Immature natural killer cell (primary cell): ENCODE results near the gene MMD. TPM values are rescaled to one million over a fixed set of nuclear protein-coding genes. Genes with fewer than 3 reads are reported as not detected.
"Not testable (repeated sequence)": the region's sequence is repeated elsewhere in the genome, so short reads cannot be mapped to it uniquely, and the experiment has no call there.

Experiments
- DNase-seq, 3 donors: peaks; one replicate each; pipeline ENCODE4 v3.0.0; 2022; ENCODE audit warnings: mixed read lengths in 1 of 3
- H3K27ac Mint-ChIP-seq, 6 donors: one replicate each; pipeline ENCODE4 v1.8.0; 2020; ENCODE audit warnings: mixed read lengths in 6 of 6, mild to moderate bottlenecking in 5 of 6, inconsistent platforms in 4 of 6, moderate library complexity in 3 of 6
- H3K27me3 Mint-ChIP-seq, 3 donors: one replicate each; pipeline ENCODE4 v1.8.0; 2020 to 2021; ENCODE audit warnings: low read depth in 3 of 3, mild to moderate bottlenecking in 3 of 3, mixed read lengths in 3 of 3, moderate library complexity in 3 of 3, inconsistent platforms in 1 of 3
- H3K36me3 Mint-ChIP-seq, 3 donors: one replicate each; pipeline ENCODE4 v1.8.0; 2020; ENCODE audit warnings: mixed read lengths in 3 of 3, inconsistent platforms in 2 of 3, mild to moderate bottlenecking in 2 of 3
- H3K4me1 Mint-ChIP-seq, 2 donors: one replicate each; pipeline ENCODE4 v1.8.0; 2020; ENCODE audit warnings: inconsistent platforms in 2 of 2, mild to moderate bottlenecking in 2 of 2, mixed read lengths in 2 of 2, moderate library complexity in 1 of 2
- H3K4me3 Mint-ChIP-seq, 5 donors: one replicate each; pipeline ENCODE4 v1.8.0; 2020; ENCODE audit warnings: mild to moderate bottlenecking in 5 of 5, mixed read lengths in 5 of 5, inconsistent platforms in 3 of 5, moderate library complexity in 3 of 5
- H3K9me3 Mint-ChIP-seq, 6 donors: one replicate each; pipeline ENCODE4 v1.8.0; 2020; ENCODE audit warnings: mild to moderate bottlenecking in 6 of 6, mixed read lengths in 6 of 6, inconsistent platforms in 4 of 6, moderate library complexity in 3 of 6
- polyA plus RNA-seq, 3 donors: library from polyadenylated mRNA; unstranded; fragments of 300-500 nt; fragmentation: Illumina TruSeq; gene quantifications; one replicate each; pipeline ENCODE4 v1.2.3, GENCODE V29; 2021

Gene MMD
- polyA plus RNA-seq, 3 donors from 2014 or later, result 8.1 to 18.1 (median 14.2) TPM

- H3K27ac Mint-ChIP-seq, result no peak overlapping the region
- H3K36me3 Mint-ChIP-seq, result peaks cover 0 to 3% (median 0%) of the 10 kb centered on the region in 3 donors
- H3K27me3 Mint-ChIP-seq, result peaks cover 2 to 10% (median 5%) of the 10 kb centered on the region in 3 donors
- H3K9me3 Mint-ChIP-seq, result no peaks in the 10 kb centered on the region
- no peak overlapping the region for H3K4me3 Mint-ChIP-seq
- no peak for DNase-seq
- no peaks in the 10 kb centered on the region for H3K4me1 Mint-ChIP-seq
Measured at GRCh38 chr17:55451758-55452138, 30.1 kb upstream of the MMD start.

GRCh38 chr17:55451203-55451641, 29.6 kb upstream of the MMD start:
- Mint-ChIP-seq H3K36me3 (peaks cover 0 to 3% (median 0%) of the 10 kb centered on the region in 3 donors), H3K4me3 (no peak overlapping the region), H3K27me3 (peaks cover 2 to 9% (median 5%) of the 10 kb centered on the region in 3 donors), H3K27ac (no peak overlapping the region), H3K4me1 (no peaks in the 10 kb centered on the region), H3K9me3 (no peaks in the 10 kb centered on the region)
- no peak for DNase-seq

- H3K9me3 Mint-ChIP-seq, result no peaks in the 10 kb centered on the region
- H3K27ac Mint-ChIP-seq, result no peak overlapping the region
- H3K36me3 Mint-ChIP-seq, result peaks cover 0 to 3% (median 0%) of the 10 kb centered on the region in 3 donors
- no peak overlapping the region for H3K4me3 Mint-ChIP-seq
- peaks cover 2 to 5% (median 5%) of the 10 kb centered on the region in 3 donors for H3K27me3 Mint-ChIP-seq
- H3K4me1 Mint-ChIP-seq, result no peaks in the 10 kb centered on the region
- DNase-seq, result no peak
Measured at GRCh38 chr17:55450232-55450825, 28.7 kb upstream of the MMD start.

- H3K9me3 Mint-ChIP-seq, result no peaks in the 10 kb centered on the region
- H3K36me3 Mint-ChIP-seq, result peaks cover 0 to 3% (median 0%) of the 10 kb centered on the region in 3 donors
- H3K4me3 Mint-ChIP-seq, result no peak overlapping the region
- no peak overlapping the region for H3K27ac Mint-ChIP-seq
- no peaks in the 10 kb centered on the region for H3K4me1 Mint-ChIP-seq
- H3K27me3 Mint-ChIP-seq, result peaks cover 3 to 7% (median 3%) of the 10 kb centered on the region in 3 donors
- DNase-seq, result no peak
Measured at GRCh38 chr17:55448681-55449080, 27.0 kb upstream of the MMD start.

- Mint-ChIP-seq H3K27me3 (peaks cover 2 to 7% (median 2%) of the 10 kb centered on the region in 3 donors), H3K4me3 (no peak overlapping the region)
Measured at GRCh38 chr17:55446581-55447205, 25.1 kb upstream of the MMD start.

GRCh38 chr17:55446004-55446403, 24.4 kb upstream of the MMD start:
- H3K27ac Mint-ChIP-seq, H3K4me3 Mint-ChIP-seq, DNase-seq, H3K4me1 Mint-ChIP-seq, H3K36me3 Mint-ChIP-seq, H3K9me3 Mint-ChIP-seq, H3K27me3 Mint-ChIP-seq: not testable (repeated sequence)

More at GRCh38 chr17:55446581-55447205, 25.1 kb upstream of the MMD start:
- Mint-ChIP-seq H3K36me3 (peaks cover 0 to 3% (median 0%) of the 10 kb centered on the region in 3 donors), H3K27ac (no peak overlapping the region), H3K4me1 (no peaks in the 10 kb centered on the region), H3K9me3 (no peaks in the 10 kb centered on the region)
- no peak for DNase-seq

- H3K9me3 Mint-ChIP-seq, result no peaks in the 10 kb centered on the region
Measured at GRCh38 chr17:55444471-55445441, 23.1 kb upstream of the MMD start.

GRCh38 chr17:55443904-55444303, 22.3 kb upstream of the MMD start:
- H3K4me3 Mint-ChIP-seq, result no peak overlapping the region
- no peaks in the 10 kb centered on the region for H3K4me1 Mint-ChIP-seq
- DNase-seq, result no peak
- H3K36me3 Mint-ChIP-seq, result peaks cover 0 to 3% (median 0%) of the 10 kb centered on the region in 3 donors
- peaks cover 0 to 5% (median 3%) of the 10 kb centered on the region in 3 donors for H3K27me3 Mint-ChIP-seq
- H3K27ac Mint-ChIP-seq, result no peak overlapping the region
- no peaks in the 10 kb centered on the region for H3K9me3 Mint-ChIP-seq

More at GRCh38 chr17:55444471-55445441, 23.1 kb upstream of the MMD start:
- peaks cover 0 to 3% (median 0%) of the 10 kb centered on the region in 3 donors for H3K36me3 Mint-ChIP-seq
- no peak overlapping the region for H3K4me3 Mint-ChIP-seq
- no peaks in the 10 kb centered on the region for H3K4me1 Mint-ChIP-seq
- no peak for DNase-seq
- H3K27ac Mint-ChIP-seq, result no peak overlapping the region
- peaks cover 0 to 5% (median 2%) of the 10 kb centered on the region in 3 donors for H3K27me3 Mint-ChIP-seq

GRCh38 chr17:55442953-55443683, 21.5 kb upstream of the MMD start:
- Mint-ChIP-seq H3K4me1 (no peaks in the 10 kb centered on the region), H3K36me3 (peaks cover 0 to 3% (median 0%) of the 10 kb centered on the region in 3 donors), H3K9me3 (peaks cover 0 to 2% (median 0%) of the 10 kb centered on the region in 6 donors), H3K27ac (no peak overlapping the region), H3K4me3 (no peak overlapping the region), H3K27me3 (peaks cover 0 to 5% (median 5%) of the 10 kb centered on the region in 3 donors)
- DNase-seq, result no peak

GRCh38 chr17:55442462-55442861, 20.8 kb upstream of the MMD start:
- no peak overlapping the region for H3K4me3 Mint-ChIP-seq
- H3K9me3 Mint-ChIP-seq, result peaks cover 0 to 2% (median 0%) of the 10 kb centered on the region in 6 donors
- peaks cover 0 to 5% (median 5%) of the 10 kb centered on the region in 3 donors for H3K27me3 Mint-ChIP-seq
- no peaks in the 10 kb centered on the region for H3K36me3 Mint-ChIP-seq
- DNase-seq, result no peak
- no peak overlapping the region for H3K27ac Mint-ChIP-seq
- H3K4me1 Mint-ChIP-seq, result no peaks in the 10 kb centered on the region

- no peaks in the 10 kb centered on the region for H3K36me3 Mint-ChIP-seq
- no peak for DNase-seq
- no peak overlapping the region for H3K27ac Mint-ChIP-seq
- peaks cover 0 to 7% (median 5%) of the 10 kb centered on the region in 3 donors for H3K27me3 Mint-ChIP-seq
- no peaks in the 10 kb centered on the region for H3K4me1 Mint-ChIP-seq
- no peak overlapping the region for H3K4me3 Mint-ChIP-seq
- peaks cover 0 to 2% (median 0%) of the 10 kb centered on the region in 6 donors for H3K9me3 Mint-ChIP-seq
Measured at GRCh38 chr17:55441544-55441943, 19.9 kb upstream of the MMD start.

GRCh38 chr17:55440391-55440790, 18.8 kb upstream of the MMD start:
- Mint-ChIP-seq H3K27ac (no peak overlapping the region), H3K4me3 (no peak overlapping the region), H3K9me3 (peaks cover 0 to 2% (median 0%) of the 10 kb centered on the region in 6 donors), H3K36me3 (no peaks in the 10 kb centered on the region), H3K4me1 (no peaks in the 10 kb centered on the region), H3K27me3 (peaks cover 0 to 7% (median 5%) of the 10 kb centered on the region in 3 donors)
- no peak for DNase-seq

GRCh38 chr17:55437159-55437605, 15.5 kb upstream of the MMD start:
- Mint-ChIP-seq H3K27me3 (peaks cover 0 to 7% (median 4%) of the 10 kb centered on the region in 3 donors), H3K4me1 (no peaks in the 10 kb centered on the region), H3K36me3 (no peaks in the 10 kb centered on the region), H3K4me3 (no peak overlapping the region), H3K9me3 (peaks cover 0 to 2% (median 0%) of the 10 kb centered on the region in 6 donors), H3K27ac (no peak overlapping the region)
- DNase-seq, result no peak
